ENCODE measurements around the gene HSPBP1. TPM values are rescaled to one million over a fixed set of nuclear protein-coding genes. Genes with fewer than 3 reads are reported as not detected.

The HSPBP1 gene
- total and polyA plus RNA-seq, 2 of the 13 experiments (the other 11 are each of a cell fraction or from before 2014, with no cell fraction given): 22.3 to 33.7 TPM

DNA sequence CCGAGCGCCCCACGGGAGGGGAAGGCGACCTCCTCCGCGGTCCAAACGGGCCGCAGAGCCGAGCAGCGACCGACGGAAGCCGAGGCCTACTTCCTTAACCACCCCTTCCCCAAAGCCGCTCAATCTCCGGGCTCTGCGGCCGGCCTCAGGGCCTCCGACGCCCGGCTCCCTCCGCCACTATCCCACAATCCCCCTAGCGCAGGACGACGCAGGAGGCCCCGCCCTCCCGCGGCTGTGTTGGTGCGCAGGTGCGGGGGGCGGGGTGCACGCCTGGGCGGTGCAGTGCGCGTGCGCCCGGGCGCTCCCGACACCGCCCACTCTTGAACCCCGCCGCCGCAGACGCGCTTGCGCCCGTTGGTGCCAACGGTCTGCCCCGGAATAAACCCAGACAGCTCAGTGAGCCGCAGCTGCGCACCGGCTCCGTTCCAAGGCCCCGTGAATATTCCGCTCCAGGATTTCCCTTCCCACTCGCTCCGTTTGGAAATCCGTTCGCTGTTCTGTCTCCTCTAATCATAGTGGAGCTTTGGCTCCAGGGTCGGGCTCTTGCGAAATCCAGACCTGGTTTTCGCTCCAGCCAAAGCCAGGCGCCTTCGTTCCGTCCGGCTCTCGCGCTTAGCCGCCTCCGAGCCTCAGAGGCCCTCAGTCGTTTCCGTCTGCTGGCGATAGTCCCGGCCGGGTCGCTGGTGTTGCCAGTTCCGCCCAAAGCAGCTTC, 20.9 kb downstream of the HSPBP1 start, which contains the start of gene PPP6R1 (continued):
- TF ChIP-seq, protein P1, sequence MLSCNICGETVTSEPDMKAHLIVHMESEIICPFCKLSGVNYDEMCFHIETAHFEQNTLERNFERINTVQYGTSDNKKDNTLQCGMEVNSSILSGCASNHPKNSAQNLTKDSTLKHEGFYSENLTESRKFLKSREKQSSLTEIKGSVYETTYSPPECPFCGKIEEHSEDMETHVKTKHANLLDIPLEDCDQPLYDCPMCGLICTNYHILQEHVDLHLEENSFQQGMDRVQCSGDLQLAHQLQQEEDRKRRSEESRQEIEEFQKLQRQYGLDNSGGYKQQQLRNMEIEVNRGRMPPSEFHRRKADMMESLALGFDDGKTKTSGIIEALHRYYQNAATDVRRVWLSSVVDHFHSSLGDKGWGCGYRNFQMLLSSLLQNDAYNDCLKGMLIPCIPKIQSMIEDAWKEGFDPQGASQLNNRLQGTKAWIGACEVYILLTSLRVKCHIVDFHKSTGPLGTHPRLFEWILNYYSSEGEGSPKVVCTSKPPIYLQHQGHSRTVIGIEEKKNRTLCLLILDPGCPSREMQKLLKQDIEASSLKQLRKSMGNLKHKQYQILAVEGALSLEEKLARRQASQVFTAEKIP (CRISPR knock-in tag; IDR thresholded peaks at IDR 0.05; ENCODE audit: borderline replicate concordance): no peak
- TF ChIP-seq ZC3H13 (CRISPR knock-in tag; IDR thresholded peaks at IDR 0.05) (no peak), ZNF333 (CRISPR knock-in tag; IDR thresholded peaks at IDR 0.05; ENCODE audit: borderline replicate concordance) (0 out of 2 replicates have a peak, but pooled peaks have one; percentile 32), MYC (CRISPR knock-in tag; IDR thresholded peaks at IDR 0.05; ENCODE audit: borderline replicate concordance) (peak; percentile 83), FOXA3 (CRISPR knock-in tag; IDR thresholded peaks at IDR 0.05) (peak; percentile 66), U2AF1 (optimal IDR thresholded peaks at IDR 0.05; ENCODE audit: low read depth, low read length) (peak; percentile 94), PAF1 (CRISPR knock-in tag; IDR thresholded peaks at IDR 0.05) (no peak), HOXA7 (CRISPR knock-in tag; IDR thresholded peaks at IDR 0.05) (no peak), PHB2 (IDR thresholded peaks at IDR 0.05; ENCODE audit: partially characterized antibody) (no peak), HDAC2 (CRISPR knock-in tag; IDR thresholded peaks at IDR 0.05) (peak; percentile 90), ZNF672 (CRISPR knock-in tag; IDR thresholded peaks at IDR 0.05) (no peak), MED13 (CRISPR knock-in tag; IDR thresholded peaks at IDR 0.05) (no peak; the same call in 1 of the 2 replicates), KDM6A (CRISPR knock-in tag; IDR thresholded peaks at IDR 0.05; ENCODE audit: low read depth) (0 out of 2 replicates have a peak, but pooled peaks have one; percentile 31), ZNF317 (CRISPR knock-in tag; IDR thresholded peaks at IDR 0.05) (0 out of 2 replicates have a peak, but pooled peaks have one; percentile 21), TOE1 (CRISPR knock-in tag; IDR thresholded peaks at IDR 0.05) (peak; percentile 80; the same call in 1 of the 2 replicates), SP2 (CRISPR knock-in tag; IDR thresholded peaks at IDR 0.05) (no peak), FOXP1 (IDR thresholded peaks at IDR 0.05) (no peak), FOXP1 (CRISPR knock-in tag; IDR thresholded peaks at IDR 0.05) (peak; percentile 18)
- TF ChIP-seq, protein P2, sequence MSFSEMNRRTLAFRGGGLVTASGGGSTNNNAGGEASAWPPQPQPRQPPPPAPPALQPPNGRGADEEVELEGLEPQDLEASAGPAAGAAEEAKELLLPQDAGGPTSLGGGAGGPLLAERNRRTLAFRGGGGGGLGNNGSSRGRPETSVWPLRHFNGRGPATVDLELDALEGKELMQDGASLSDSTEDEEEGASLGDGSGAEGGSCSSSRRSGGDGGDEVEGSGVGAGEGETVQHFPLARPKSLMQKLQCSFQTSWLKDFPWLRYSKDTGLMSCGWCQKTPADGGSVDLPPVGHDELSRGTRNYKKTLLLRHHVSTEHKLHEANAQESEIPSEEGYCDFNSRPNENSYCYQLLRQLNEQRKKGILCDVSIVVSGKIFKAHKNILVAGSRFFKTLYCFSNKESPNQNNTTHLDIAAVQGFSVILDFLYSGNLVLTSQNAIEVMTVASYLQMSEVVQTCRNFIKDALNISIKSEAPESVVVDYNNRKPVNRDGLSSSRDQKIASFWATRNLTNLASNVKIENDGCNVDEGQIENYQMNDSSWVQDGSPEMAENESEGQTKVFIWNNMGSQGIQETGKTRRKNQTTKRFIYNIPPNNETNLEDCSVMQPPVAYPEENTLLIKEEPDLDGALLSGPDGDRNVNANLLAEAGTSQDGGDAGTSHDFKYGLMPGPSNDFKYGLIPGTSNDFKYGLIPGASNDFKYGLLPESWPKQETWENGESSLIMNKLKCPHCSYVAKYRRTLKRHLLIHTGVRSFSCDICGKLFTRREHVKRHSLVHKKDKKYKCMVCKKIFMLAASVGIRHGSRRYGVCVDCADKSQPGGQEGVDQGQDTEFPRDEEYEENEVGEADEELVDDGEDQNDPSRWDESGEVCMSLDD (CRISPR knock-in tag; IDR thresholded peaks at IDR 0.05; ENCODE audit: borderline replicate concordance): peak; percentile 74
- TF ChIP-seq, protein P3, sequence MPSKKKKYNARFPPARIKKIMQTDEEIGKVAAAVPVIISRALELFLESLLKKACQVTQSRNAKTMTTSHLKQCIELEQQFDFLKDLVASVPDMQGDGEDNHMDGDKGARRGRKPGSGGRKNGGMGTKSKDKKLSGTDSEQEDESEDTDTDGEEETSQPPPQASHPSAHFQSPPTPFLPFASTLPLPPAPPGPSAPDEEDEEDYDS (CRISPR knock-in tag; IDR thresholded peaks at IDR 0.05): peak; percentile 82
- TF ChIP-seq, protein P4, sequence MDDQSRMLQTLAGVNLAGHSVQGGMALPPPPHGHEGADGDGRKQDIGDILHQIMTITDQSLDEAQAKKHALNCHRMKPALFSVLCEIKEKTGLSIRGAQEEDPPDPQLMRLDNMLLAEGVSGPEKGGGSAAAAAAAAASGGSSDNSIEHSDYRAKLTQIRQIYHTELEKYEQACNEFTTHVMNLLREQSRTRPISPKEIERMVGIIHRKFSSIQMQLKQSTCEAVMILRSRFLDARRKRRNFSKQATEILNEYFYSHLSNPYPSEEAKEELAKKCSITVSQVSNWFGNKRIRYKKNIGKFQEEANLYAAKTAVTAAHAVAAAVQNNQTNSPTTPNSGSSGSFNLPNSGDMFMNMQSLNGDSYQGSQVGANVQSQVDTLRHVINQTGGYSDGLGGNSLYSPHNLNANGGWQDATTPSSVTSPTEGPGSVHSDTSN (CRISPR knock-in tag; IDR thresholded peaks at IDR 0.05; ENCODE audit: borderline replicate concordance): 0 out of 2 replicates have a peak, but pooled peaks have one; percentile 16
- TF ChIP-seq, protein P5, sequence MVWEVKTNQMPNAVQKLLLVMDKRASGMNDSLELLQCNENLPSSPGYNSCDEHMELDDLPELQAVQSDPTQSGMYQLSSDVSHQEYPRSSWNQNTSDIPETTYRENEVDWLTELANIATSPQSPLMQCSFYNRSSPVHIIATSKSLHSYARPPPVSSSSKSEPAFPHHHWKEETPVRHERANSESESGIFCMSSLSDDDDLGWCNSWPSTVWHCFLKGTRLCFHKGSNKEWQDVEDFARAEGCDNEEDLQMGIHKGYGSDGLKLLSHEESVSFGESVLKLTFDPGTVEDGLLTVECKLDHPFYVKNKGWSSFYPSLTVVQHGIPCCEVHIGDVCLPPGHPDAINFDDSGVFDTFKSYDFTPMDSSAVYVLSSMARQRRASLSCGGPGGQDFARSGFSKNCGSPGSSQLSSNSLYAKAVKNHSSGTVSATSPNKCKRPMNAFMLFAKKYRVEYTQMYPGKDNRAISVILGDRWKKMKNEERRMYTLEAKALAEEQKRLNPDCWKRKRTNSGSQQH (CRISPR knock-in tag; IDR thresholded peaks at IDR 0.05; ENCODE audit: low read depth): no peak

All from HepG2 (cell line).